ENCODE data around the gene OR2M7. TPM values are rescaled to one million over a fixed set of nuclear protein-coding genes. Genes with fewer than 3 reads are reported as not detected.

The OR2M7 gene
- polyA plus RNA-seq, 1 donor from 2014 or later = not detected

- no peak within 1 kb of the TSS for H3K4me2 ChIP-seq (ENCODE audit: low read length)
- H3K9me3 ChIP-seq (ENCODE audit: low read length) = peaks cover 11% of the 10 kb centered on the region
- no peak within 1 kb of the TSS for H3K9ac ChIP-seq (ENCODE audit: low read length)
- TF ChIP-seq POLR2AphosphoS5 (IDR thresholded peaks at IDR 0.05) = no peak
- TF ChIP-seq MXI1 (conservative IDR thresholded peaks at IDR 0.05; ENCODE audit: poor library complexity, severe bottlenecking) = no peak
- TF ChIP-seq EZH2 (IDR thresholded peaks at IDR 0.05; ENCODE audit: borderline replicate concordance, insufficient read depth, low read length, poor library complexity, severe bottlenecking) = no peak
- TF ChIP-seq CTCF (IDR thresholded peaks at IDR 0.05; ENCODE audit: poor library complexity, severe bottlenecking) = no peak
- no peak for TF ChIP-seq EP300 (conservative IDR thresholded peaks at IDR 0.05; ENCODE audit: poor library complexity, severe bottlenecking)
- TF ChIP-seq SMC3 (conservative IDR thresholded peaks at IDR 0.05; ENCODE audit: poor library complexity) = no peak
- no peak for TF ChIP-seq REST (IDR thresholded peaks at IDR 0.05; ENCODE audit: borderline replicate concordance)
- TF ChIP-seq TAF1 (IDR thresholded peaks at IDR 0.05; ENCODE audit: low read depth) = no peak
- no peak for TF ChIP-seq RAD21 (conservative IDR thresholded peaks at IDR 0.05)
- no peaks in the 10 kb centered on the region for H4K20me1 ChIP-seq (ENCODE audit: insufficient read depth)
- H2AFZ ChIP-seq (ENCODE audit: low read depth, low read length) = no peak within 1 kb of the TSS
- no peaks in the 10 kb centered on the region for H3K36me3 ChIP-seq (ENCODE audit: insufficient read depth, low read length)
- H3K27ac ChIP-seq (ENCODE audit: low read length) = no peak within 1 kb of the TSS
- no peaks in the 10 kb centered on the region for H3K9me2 ChIP-seq (ENCODE audit: insufficient read depth, low read length)
- no peaks in the 10 kb centered on the region for H3K27me3 ChIP-seq (ENCODE audit: insufficient read depth, low read depth, low read length)
- no peaks in the 10 kb centered on the region for H3K79me2 ChIP-seq (replicated peaks; ENCODE audit: insufficient read depth, low read length)
- H3K4me3 ChIP-seq (ENCODE audit: low read length) = no peak within 1 kb of the TSS
- H3F3A ChIP-seq (ENCODE audit: insufficient read depth, low read length, poor library complexity, severe bottlenecking) = no peaks in the 10 kb centered on the region
These were observed 36.9 kb upstream of the OR2M7 start, which contains the start of gene OR2T4 for GRCh38 chr1:248361121-248361715. Gene OR2T4 (plus strand): TSS chr1:248361665. CDS start chr1:248361665, 0 bp downstream.

GRCh38 chr1:248359415-248359814 is 35.0 kb upstream of the OR2M7 start:
- Histone ChIP-seq H2AFZ (ENCODE audit: low read depth, low read length) (no peak overlapping the region), H4K20me1 (ENCODE audit: insufficient read depth) (no peaks in the 10 kb centered on the region), H3K4me2 (ENCODE audit: low read length) (no peak overlapping the region), H3K4me3 (ENCODE audit: low read length) (no peak overlapping the region), H3K27ac (ENCODE audit: low read length) (no peak overlapping the region), H3K9ac (ENCODE audit: low read length) (no peak overlapping the region), H3K9me2 (ENCODE audit: insufficient read depth, low read length) (no peaks in the 10 kb centered on the region), H3K79me2 (replicated peaks; ENCODE audit: insufficient read depth, low read length) (no peaks in the 10 kb centered on the region), H3K36me3 (ENCODE audit: insufficient read depth, low read length) (no peaks in the 10 kb centered on the region), H3F3A (ENCODE audit: insufficient read depth, low read length, poor library complexity, severe bottlenecking) (no peaks in the 10 kb centered on the region), H3K9me3 (ENCODE audit: low read length) (peaks cover 11% of the 10 kb centered on the region), H3K27me3 (ENCODE audit: insufficient read depth, low read depth, low read length) (no peaks in the 10 kb centered on the region)
- no peak for TF ChIP-seq MXI1 (conservative IDR thresholded peaks at IDR 0.05; ENCODE audit: poor library complexity, severe bottlenecking)
- TF ChIP-seq REST (IDR thresholded peaks at IDR 0.05; ENCODE audit: borderline replicate concordance) = no peak
- no peak for TF ChIP-seq RAD21 (conservative IDR thresholded peaks at IDR 0.05)
- no peak for TF ChIP-seq CTCF (IDR thresholded peaks at IDR 0.05; ENCODE audit: poor library complexity, severe bottlenecking)
- TF ChIP-seq POLR2AphosphoS5 (IDR thresholded peaks at IDR 0.05) = no peak
- no peak for TF ChIP-seq EP300 (conservative IDR thresholded peaks at IDR 0.05; ENCODE audit: poor library complexity, severe bottlenecking)
- no peak for TF ChIP-seq TAF1 (IDR thresholded peaks at IDR 0.05; ENCODE audit: low read depth)
- no peak for TF ChIP-seq EZH2 (IDR thresholded peaks at IDR 0.05; ENCODE audit: borderline replicate concordance, insufficient read depth, low read length, poor library complexity, severe bottlenecking)
- no peak for TF ChIP-seq SMC3 (conservative IDR thresholded peaks at IDR 0.05; ENCODE audit: poor library complexity)
